ELF-1 (cell line): ENCODE results near the gene ZNF277.

ENCODE experiments used
- DNase-seq: peaks from one replicate; pipeline ENCODE4 v3.0.0-alpha.2; 2016; ENCODE audit warnings: low read depth, low spot score

The ZNF277 gene

DNA sequence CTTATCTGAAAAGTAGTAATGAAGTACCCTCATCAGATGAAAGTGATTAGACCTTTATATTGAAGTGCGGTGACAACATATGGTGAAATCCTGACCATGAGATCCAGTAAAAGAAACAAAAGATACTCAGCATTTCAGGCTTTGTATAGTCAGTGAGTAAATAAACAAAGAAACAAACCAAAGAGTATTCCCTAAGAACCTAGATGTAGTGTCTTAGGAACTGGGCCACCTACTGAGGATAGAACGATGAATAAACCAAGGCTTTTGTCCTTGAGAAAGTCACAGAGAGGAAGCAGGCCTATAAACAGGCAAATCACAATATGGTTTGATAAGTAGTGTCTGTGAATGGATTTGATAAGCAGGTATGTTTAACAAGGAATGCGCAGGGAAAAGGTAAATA is 46.2 kb downstream of the ZNF277 start:
- DNase-seq: no peak

DNA sequence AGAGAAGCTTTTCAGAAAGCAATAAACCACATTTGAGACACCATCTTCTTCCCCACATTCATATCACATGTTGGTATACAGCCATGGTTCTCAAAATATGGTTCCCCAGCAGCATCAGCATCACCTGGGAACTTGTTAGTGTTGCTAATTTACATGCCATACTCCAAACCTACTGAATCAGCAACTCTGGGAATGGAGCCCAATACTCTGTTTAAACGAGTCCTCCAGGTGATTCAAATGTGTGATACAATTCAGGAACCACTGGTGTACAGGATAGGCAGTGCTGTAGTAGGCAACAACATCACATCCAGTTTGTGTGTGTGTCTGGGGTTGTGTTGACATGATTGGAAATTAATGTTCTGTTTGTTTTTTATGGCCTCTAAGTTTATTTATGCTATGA is 47.7 kb downstream of the ZNF277 start:
- no peak for DNase-seq

DNA sequence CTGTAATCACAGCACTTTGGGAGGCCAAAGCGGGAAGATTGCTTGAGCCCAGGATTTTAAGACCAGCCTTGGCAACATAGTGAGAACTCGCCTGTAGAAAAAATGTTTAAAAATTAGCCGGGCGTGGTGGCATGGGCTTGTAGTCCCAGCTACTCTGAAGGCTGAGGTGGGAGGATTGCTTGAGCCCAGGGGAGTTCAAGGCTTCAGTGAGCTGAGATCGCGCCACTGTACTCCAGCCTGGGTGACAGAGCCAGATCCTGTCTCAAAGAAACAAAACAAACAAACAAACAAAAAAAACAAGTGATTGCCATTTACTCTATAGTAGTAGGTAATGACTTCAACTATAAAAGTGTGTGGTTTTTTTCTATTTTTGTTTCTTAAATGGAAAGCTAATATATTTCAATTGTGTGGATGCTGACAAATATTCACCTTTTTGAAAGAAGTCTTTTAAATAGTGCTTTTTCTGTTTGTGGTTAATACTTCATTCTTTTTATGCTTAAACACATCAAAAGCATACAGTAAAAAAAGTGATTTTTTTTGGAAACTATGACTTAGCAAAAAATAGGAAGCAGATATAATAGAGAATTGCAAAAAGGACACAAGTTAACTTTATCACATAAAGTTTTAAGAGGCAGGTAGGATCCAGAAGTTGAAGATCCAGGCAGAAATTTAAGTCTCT is 48.4 kb downstream of the ZNF277 start:
- no peak for DNase-seq

DNA sequence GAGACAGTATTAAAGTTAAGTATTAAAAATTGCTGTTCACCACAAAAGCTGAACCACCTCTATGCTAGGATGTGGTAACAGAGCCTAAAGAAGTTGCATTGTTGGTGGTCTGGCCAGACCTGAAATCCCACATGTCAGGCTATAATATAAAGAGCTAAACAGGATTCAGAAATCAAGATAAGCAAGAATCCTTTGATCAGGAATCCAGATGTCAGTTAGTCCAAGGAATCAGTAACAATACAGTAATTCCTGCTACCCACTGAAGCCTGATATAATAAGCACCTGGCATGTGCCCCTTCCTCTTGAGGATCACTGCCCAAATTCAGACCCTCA is 48.9 kb downstream of the ZNF277 start:
- no peak for DNase-seq

DNA sequence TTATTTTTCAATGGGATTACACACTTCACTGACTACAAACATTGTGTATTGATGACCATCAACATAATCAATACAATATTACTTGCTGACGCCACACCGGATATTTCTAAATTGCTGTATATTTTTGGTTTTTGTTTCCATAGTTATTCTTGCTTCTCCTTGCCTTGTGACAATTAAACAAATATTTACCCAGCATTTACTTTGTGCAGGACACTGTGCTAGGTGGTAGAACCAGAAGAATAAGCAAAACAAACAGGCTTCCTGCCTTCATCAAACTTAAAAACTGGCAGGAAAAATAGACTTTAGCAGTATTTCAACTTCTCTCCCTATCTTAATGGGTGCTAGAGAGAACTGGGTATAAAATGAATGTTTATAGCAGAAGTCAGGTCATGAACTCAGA is 50.6 kb downstream of the ZNF277 start:
- DNase-seq: no peak

- DNase-seq: no peak
Observed at GRCh38 chr7:112260911-112261310, 54.4 kb downstream of the ZNF277 start.

DNA sequence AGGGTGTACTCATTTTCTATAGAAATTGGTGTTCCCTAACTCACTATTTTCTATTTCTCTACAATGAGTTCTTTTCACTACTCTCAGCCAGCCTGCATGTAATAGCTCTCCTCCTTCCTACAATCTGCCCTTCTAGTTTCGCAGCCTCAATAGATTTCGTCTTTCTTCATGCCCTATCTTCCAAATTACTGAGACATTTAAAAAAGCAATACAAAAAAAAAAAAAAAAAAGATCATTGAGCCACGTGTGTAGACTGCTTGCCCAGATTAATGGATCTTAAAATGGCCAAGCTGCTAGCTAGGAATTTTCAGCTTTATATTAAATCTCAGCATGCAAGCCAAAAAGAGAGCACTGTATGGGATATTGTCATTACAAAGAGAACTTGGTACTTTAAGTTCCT is 55.5 kb downstream of the ZNF277 start:
- DNase-seq: no peak

GRCh38 chr7:112262855-112263487 is 56.5 kb downstream of the ZNF277 start:
- no peak for DNase-seq

GRCh38 chr7:112263519-112263918 is 57.0 kb downstream of the ZNF277 start:
- no peak for DNase-seq

DNA sequence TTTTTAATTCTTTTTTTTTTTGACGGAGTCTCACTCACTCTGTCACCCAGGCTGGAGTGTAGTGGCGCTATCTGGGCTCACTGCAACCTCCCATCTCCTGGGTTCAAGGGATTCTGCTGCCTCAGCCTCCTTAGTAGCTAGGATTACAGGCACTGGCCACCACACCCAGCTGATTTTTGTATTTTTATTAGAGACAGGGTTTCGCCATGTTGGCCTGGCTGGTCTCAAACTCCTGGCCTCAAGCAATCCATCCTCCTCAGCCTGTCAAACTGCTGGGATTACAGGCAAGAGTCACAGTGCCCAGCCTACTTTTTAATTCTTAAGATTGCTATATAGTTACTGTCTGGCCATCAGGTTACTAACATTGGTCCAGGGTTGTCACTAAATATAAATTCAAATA is 59.6 kb downstream of the ZNF277 start:
- no peak for DNase-seq

DNA sequence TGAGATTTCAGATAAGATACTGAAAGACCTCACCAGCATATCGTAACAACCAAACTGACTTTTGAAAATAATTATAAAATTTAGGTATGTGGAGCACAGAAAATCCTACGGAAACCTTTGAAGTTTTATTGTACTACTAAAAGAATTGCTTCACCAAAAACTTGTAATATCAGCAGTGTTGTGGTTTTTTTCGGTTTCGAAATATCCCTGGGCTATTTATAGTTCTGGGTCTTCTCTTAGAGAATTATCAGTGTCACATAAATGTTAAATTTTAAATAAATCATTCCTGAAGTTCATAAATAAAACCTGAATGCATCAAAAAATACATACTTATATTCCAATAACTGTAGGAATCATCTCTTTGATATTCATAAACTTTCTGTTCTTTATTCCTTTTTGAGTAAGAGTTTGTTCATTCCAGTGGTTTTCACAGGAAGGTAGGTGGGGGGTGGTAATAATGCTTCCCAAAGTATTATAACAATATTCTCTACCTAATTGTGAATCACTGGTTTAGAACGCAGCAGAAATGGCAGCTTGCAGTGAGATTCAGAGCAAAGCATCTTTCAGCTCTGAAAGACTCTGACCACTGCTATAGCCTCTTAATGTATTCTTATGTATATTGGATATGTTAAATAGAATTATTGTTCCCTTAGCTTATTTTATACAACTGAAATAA is 60.2 kb downstream of the ZNF277 start:
- no peak for DNase-seq

- DNase-seq: no peak
Observed at GRCh38 chr7:112267944-112268691, 61.6 kb downstream of the ZNF277 start.

DNA sequence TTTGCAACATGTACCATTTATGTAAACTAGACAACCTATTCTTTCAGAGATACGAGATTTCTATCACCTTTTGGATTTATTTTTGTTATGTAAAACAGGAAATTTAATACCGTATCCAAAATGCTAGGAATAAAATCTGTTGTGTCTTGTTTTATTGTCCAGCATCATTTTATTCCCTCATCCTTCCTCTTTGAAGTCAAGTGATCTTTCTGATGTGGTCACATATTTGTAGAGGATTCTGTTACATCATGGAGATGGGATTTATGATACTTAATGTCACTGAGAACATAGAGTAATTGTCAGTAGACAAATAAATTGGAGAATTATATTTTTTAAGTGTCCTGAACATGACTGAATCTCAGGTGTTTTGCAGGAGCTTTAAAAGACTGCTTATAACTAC is 64.7 kb downstream of the ZNF277 start:
- no peak for DNase-seq

DNA sequence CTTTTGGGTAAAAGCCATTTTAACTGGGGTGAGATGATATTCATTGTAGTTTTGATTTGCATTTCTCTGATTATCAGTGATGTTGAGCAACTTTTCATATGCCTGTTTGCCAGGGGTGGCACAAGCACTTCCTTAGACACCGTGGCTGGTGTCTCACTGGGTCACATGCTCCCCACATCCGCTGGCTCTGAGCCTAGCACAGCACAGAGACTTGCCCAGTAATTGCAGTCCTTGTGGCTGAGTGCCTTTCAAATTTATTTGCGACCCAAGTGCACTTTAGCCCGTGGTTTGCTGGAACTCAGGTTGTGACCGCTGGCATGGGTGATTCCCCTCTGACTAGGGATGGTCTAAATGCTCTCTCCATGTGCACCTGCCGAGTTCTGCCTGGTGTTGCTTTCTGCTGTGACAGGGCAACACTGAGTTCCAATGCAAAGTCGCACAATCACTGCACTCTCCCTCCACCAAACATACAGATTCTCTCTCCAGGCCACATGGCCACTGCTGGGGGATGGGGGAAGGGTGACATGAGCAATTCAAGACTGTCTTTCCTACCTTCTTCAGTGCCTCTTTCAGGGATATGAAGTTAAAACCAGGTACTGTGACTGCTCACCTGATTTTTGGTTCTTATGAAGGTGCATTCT is 66.5 kb downstream of the ZNF277 start:
- DNase-seq: no peak

DNA sequence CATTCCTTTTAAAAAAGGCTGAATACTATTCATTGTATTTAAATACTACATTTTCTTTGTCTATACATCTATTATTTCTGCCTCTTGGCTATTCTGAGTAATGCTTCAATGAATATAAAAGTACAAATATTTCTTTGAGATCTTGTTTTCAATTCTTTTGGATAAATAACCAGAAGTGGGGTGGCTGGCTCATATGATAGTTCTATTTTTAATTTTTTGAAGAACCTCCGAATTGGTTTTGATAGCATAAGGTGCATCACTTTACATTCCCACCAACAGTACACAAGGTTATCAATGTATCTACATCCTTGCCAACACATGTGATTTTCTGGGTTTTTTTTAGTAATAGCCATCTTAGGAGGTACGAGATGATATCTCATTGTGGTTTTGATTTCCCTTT is 72.5 kb downstream of the ZNF277 start:
- no peak for DNase-seq

GRCh38 chr7:112280267-112280666 is 73.8 kb downstream of the ZNF277 start:
- DNase-seq: no peak

DNA sequence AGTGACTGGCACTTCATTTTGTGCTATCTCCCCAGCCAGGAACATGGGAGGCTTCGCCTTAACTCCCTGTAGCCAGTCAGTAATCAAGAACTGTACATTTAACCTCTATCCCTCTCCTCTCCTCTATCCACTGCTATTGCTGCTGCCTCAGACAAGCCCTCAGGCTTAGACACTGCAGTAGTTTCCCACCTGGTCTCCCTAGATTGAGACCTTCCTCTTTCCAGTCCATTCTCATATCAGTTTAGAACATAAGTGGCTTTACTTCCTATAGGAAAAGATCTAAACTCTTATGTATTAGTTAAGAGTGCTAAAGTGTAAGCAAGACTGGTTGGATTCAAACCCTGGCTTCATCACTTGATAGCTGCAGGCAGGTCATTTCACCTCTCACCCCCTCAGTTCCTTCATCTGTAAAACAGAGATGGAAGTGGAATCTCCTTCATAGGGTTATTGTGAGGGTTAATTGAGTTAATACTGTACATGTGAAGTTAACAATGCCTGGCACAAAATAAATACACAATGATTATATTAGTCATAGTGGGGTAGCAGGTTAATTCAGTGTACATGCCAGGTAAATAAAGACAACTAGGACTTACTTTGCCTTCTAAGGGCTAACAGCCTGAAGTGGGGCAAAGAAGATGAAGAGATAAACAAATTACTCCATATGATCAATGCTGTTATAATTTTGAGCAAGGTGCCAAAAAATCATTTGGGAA is 76.1 kb downstream of the ZNF277 start:
- DNase-seq: no peak

- DNase-seq: no peak
Observed at GRCh38 chr7:112283382-112283910, 77.0 kb downstream of the ZNF277 start.

GRCh38 chr7:112286250-112287086 is 80.0 kb downstream of the ZNF277 start:
- no peak for DNase-seq

- no peak for DNase-seq
Observed at GRCh38 chr7:112288301-112288700, 81.8 kb downstream of the ZNF277 start.
